ENCODE results near the gene HSD17B13.
"Not testable (repeated sequence)": the region's sequence is repeated elsewhere in the genome, so short reads cannot be mapped to it uniquely, and the experiment has no call there.

HSD17B13 gene

GRCh38 chr4:87322754-87323153, at the start of gene HSD17B13:
HSD17B13 (minus strand) TSS chr4:87322882; CDS start chr4:87322841, 41 bp downstream.
- DNase-seq = no peak
- intact Hi-C loops (cut with DNase I) = no loop called here

- intact Hi-C loops (cut with DNase I) = no loop called here
- DNase-seq = no peak
These were observed 47.4 kb upstream of the HSD17B13 start for GRCh38 chr4:87370068-87370467.

- no peak for DNase-seq
- intact Hi-C loops (cut with DNase I) = no loop called here
These were observed 44.0 kb upstream of the HSD17B13 start for GRCh38 chr4:87366521-87367162.

GRCh38 chr4:87365348-87365747, 42.7 kb upstream of the HSD17B13 start:
- intact Hi-C loops (cut with DNase I) = no loop called here
- no peak for DNase-seq

- intact Hi-C loops (cut with DNase I) = no loop called here
- DNase-seq = no peak
These were observed 40.9 kb upstream of the HSD17B13 start for GRCh38 chr4:87363552-87363951.

GRCh38 chr4:87360338-87360935, 37.8 kb upstream of the HSD17B13 start:
- intact Hi-C loops (cut with DNase I) = no loop called here
- no peak for DNase-seq

GRCh38 chr4:87359258-87359657, 36.6 kb upstream of the HSD17B13 start:
- intact Hi-C loops (cut with DNase I) = no loop called here
- DNase-seq = no peak

- no peak for DNase-seq
- intact Hi-C loops (cut with DNase I) = no loop called here
These were observed 34.3 kb upstream of the HSD17B13 start for GRCh38 chr4:87356832-87357526.

- intact Hi-C loops (cut with DNase I) = no loop called here
- no peak for DNase-seq
These were observed 31.8 kb upstream of the HSD17B13 start for GRCh38 chr4:87354168-87355102.

GRCh38 chr4:87353592-87353991, 30.9 kb upstream of the HSD17B13 start:
- peak in 24 of 42 donors; percentile 2 to 63 (median 29) for DNase-seq
- intact Hi-C loops (cut with DNase I) = no loop called here

- DNase-seq = no peak
- intact Hi-C loops (cut with DNase I) = no loop called here
These were observed 22.5 kb upstream of the HSD17B13 start for GRCh38 chr4:87345139-87345538.

- intact Hi-C loops (cut with DNase I) = no loop called here
- no peak for DNase-seq
These were observed 20.2 kb upstream of the HSD17B13 start for GRCh38 chr4:87342872-87343271.

GRCh38 chr4:87341954-87342635, 19.4 kb upstream of the HSD17B13 start:
- intact Hi-C loops (cut with DNase I); DNase-seq: not testable (repeated sequence)

GRCh38 chr4:87339440-87339839, 16.8 kb upstream of the HSD17B13 start:
- intact Hi-C loops (cut with DNase I) = no loop called here
- DNase-seq = no peak

- no peak for DNase-seq
- intact Hi-C loops (cut with DNase I) = no loop called here
These were observed 14.7 kb upstream of the HSD17B13 start for GRCh38 chr4:87337361-87337760.

GRCh38 chr4:87333267-87333666, 10.6 kb upstream of the HSD17B13 start:
- no peak for DNase-seq
- intact Hi-C loops (cut with DNase I) = no loop called here

- no peak for DNase-seq
- intact Hi-C loops (cut with DNase I) = no loop called here
These were observed 8.1 kb upstream of the HSD17B13 start for GRCh38 chr4:87330761-87331160.

- intact Hi-C loops (cut with DNase I) = no loop called here
- no peak for DNase-seq
These were observed 4.5 kb upstream of the HSD17B13 start for GRCh38 chr4:87327136-87327535.

- DNase-seq = no peak
- intact Hi-C loops (cut with DNase I) = no loop called here
These were observed 3.8 kb upstream of the HSD17B13 start for GRCh38 chr4:87326460-87326859.

All from head of caudate nucleus (tissue), 42 donors.